Activated CD4-positive, alpha-beta memory T cell treated with anti-CD3 and anti-CD28 coated beads for 36 hours (primary cell): ENCODE results near the gene HS6ST3. TPM values are rescaled to one million over a fixed set of nuclear protein-coding genes. Genes with fewer than 3 reads are reported as not detected.

Experiments
- CTCF ChIA-PET: fragments of 350-600 bp; sonication (Branson Sonifier 250); formaldehyde crosslinking; loops from one replicate; lab custom pipeline; 2021; ENCODE audit warnings: antibody characterized with exemption, inconsistent platforms; lab: Charles Lee
- POLR2A ChIA-PET: fragments of 350-600 bp; sonication (Branson Sonifier 250); formaldehyde crosslinking; loops from one replicate; lab custom pipeline; 2021; ENCODE audit warnings: antibody characterized with exemption; lab: Charles Lee
- DNase-seq: peaks from one replicate; pipeline ENCODE4 v3.0.0-alpha.2; 2020
- H3K27ac Mint-ChIP-seq: one replicate; pipeline ENCODE4 v1.8.0; 2021; ENCODE audit warnings: mixed read lengths
- H3K27me3 Mint-ChIP-seq: one replicate; pipeline ENCODE4 v1.8.0; 2021; ENCODE audit warnings: mixed read lengths
- H3K36me3 Mint-ChIP-seq: one replicate; pipeline ENCODE4 v1.8.0; 2021; ENCODE audit warnings: mixed read lengths
- H3K4me1 Mint-ChIP-seq: one replicate; pipeline ENCODE4 v1.8.0; 2021; ENCODE audit warnings: low read depth, mixed read lengths
- H3K4me3 Mint-ChIP-seq: one replicate; pipeline ENCODE4 v1.8.0; 2021; ENCODE audit warnings: mild to moderate bottlenecking, mixed read lengths
- H3K9me3 Mint-ChIP-seq: one replicate; pipeline ENCODE4 v1.8.0; 2021; ENCODE audit warnings: mixed read lengths
- intact Hi-C: fragments of 100-400 bp; cut with micrococcal nuclease; formaldehyde crosslinking; loops from one replicate; pipeline ENCODE4 v1.15.1; 2023
- total RNA-seq, 2 experiments: library from RNA; stranded (reverse); gene quantifications; one replicate each; pipeline ENCODE4 v1.2.3, GENCODE V29; 2021

HS6ST3 gene
- total RNA-seq, 2 experiments from 2014 or later = not detected

DNA sequence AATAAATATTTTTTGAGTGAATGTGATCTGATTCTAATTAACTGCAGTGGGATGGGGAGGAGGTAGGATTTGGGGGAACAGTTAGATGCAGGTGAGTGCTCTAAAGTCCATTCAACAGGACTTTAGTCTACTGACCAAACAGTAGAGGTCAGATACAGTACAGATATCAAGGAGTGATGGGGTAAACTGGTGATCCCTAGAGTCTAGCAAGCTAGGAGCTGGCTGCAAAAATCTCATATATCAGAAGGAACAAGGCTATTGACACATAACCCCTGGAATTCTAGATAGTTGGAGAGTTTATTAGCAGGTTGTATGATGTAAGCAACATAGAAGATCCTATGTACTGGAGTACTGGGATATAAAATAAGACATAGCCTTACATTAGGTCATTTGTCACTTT, 131.6 kb downstream of the HS6ST3 start:
- DNase-seq = no peak
- Mint-ChIP-seq H3K9me3 (peaks cover 3% of the 10 kb centered on the region), H3K36me3 (no peaks in the 10 kb centered on the region), H3K27ac (no peak overlapping the region), H3K27me3 (no peaks in the 10 kb centered on the region), H3K4me1 (no peaks in the 10 kb centered on the region), H3K4me3 (no peak overlapping the region)
- intact Hi-C loops = no loop called here
- CTCF ChIA-PET = no interaction called here
- POLR2A ChIA-PET = no interaction called here

DNA sequence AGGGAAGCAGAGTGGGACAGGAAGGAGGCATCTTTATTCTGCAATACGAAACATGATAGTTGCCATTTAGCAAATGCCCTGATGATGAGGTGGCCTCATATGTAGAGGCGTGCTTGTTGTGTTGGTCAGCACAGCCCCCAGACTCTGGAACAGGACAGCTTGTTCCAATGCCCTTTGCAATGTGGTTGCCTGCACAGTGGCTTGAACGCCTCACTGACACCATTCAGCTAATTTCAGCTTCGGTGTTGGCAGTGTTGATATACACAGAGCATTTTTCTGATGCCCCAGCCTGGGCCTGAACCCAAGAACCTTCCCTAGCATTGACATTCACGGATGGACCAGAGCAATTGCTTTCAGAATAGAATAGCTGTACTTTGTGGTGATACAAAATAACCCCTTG, 133.3 kb downstream of the HS6ST3 start:
- intact Hi-C loops = no loop called here
- ChIA-PET CTCF (no interaction called here), POLR2A (no interaction called here)

DNA sequence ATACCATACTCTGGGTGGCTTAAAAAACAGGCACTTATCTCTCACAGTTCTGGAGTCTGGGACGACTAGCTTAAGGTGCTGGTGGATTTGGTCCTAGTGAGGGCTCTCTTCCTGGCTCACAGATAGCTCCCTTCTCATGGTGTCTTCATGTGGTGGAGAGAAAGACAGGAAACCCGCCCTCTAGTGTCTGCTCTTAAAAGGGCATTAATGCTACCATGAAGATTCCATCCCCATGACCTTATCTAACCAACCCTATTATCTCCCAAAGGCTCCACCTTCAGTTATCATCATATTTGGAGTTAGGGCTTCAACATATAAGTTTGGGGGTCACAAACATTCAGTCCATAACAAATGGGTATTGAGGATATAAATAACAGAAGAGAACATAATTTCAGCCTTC, 139.4 kb downstream of the HS6ST3 start:
- no peaks in the 10 kb centered on the region for H3K27me3 Mint-ChIP-seq
- intact Hi-C loops = no loop called here
- no peaks in the 10 kb centered on the region for H3K4me1 Mint-ChIP-seq
- no peak for DNase-seq
- no peak overlapping the region for H3K27ac Mint-ChIP-seq
- CTCF ChIA-PET = no interaction called here
- POLR2A ChIA-PET = no interaction called here
- H3K4me3 Mint-ChIP-seq = no peak overlapping the region
- H3K36me3 Mint-ChIP-seq = no peaks in the 10 kb centered on the region
- H3K9me3 Mint-ChIP-seq = no peaks in the 10 kb centered on the region

More for the DNA sequence above, 133.3 kb downstream of the HS6ST3 start:
- peaks cover 2% of the 10 kb centered on the region for H3K9me3 Mint-ChIP-seq
- H3K27ac Mint-ChIP-seq = no peak overlapping the region
- DNase-seq = no peak
- no peak overlapping the region for H3K4me3 Mint-ChIP-seq
- H3K36me3 Mint-ChIP-seq = no peaks in the 10 kb centered on the region
- H3K27me3 Mint-ChIP-seq = no peaks in the 10 kb centered on the region
- no peaks in the 10 kb centered on the region for H3K4me1 Mint-ChIP-seq

DNA sequence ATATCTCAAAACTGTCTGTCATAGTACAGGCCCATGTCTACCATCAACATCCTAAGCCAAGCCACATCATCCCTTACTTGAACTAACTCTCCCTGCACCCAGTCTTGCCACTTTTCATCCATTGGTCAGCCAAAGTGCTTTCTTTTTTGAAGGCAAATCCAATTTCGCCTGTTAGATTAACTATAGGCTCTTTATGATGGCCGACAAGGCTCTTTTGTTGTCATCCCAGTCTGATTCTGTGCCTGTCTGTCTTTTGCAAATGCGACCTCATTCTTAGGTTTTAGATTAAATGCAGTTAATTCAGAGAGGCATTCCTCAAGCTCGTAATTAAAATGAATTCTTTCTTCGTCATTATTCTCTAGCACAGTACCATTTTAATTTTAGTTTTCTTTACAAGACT, 148.3 kb downstream of the HS6ST3 start:
- no peak overlapping the region for H3K4me3 Mint-ChIP-seq
- no peak overlapping the region for H3K27ac Mint-ChIP-seq
- H3K36me3 Mint-ChIP-seq = no peaks in the 10 kb centered on the region
- intact Hi-C loops = no loop called here
- POLR2A ChIA-PET = no interaction called here
- no peaks in the 10 kb centered on the region for H3K4me1 Mint-ChIP-seq
- no peaks in the 10 kb centered on the region for H3K27me3 Mint-ChIP-seq
- H3K9me3 Mint-ChIP-seq = no peaks in the 10 kb centered on the region
- CTCF ChIA-PET = no interaction called here
- DNase-seq = no peak

DNA sequence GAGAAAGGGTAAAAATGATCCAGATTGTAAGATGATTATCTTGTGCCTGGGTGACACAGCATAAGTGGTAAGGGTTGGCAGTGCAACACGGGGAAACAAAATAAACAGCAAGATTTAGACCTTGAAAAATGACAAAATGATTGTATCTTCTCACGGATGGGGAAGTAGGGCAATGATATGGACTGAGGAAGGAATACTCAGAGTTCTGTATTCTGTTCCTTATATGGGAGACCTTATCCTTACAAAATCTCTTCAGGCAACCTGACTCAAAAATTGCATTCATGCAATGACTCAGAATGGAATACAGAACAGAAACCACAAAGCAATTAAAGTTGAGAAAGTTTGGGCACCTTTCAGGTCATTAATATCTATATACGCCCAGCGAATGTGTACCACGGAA, 149.0 kb downstream of the HS6ST3 start:
- CTCF ChIA-PET = no interaction called here
- intact Hi-C loops = no loop called here
- H3K4me3 Mint-ChIP-seq = no peak overlapping the region
- no peak overlapping the region for H3K27ac Mint-ChIP-seq
- no peaks in the 10 kb centered on the region for H3K36me3 Mint-ChIP-seq
- H3K9me3 Mint-ChIP-seq = no peaks in the 10 kb centered on the region
- POLR2A ChIA-PET = no interaction called here
- no peak for DNase-seq
- no peaks in the 10 kb centered on the region for H3K27me3 Mint-ChIP-seq
- H3K4me1 Mint-ChIP-seq = no peaks in the 10 kb centered on the region

DNA sequence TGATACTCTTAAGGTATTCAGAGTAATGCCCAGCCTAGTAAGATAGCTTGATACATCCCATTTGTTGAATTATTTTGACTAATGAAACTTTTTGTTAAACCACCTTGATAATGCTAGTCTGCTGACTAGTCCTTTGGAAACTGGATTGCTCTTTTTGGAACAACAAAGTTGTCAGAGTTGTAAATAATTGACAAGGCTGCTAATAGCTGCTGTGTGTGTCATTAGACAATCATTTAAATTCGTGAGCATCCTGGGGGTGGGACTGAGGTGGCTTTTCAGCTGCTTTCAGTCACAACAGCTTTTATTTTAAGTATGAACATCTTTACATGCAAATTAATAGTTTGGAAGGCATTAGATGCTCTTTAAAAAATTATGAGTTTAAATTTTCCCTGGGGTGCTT, 153.5 kb downstream of the HS6ST3 start:
- H3K27ac Mint-ChIP-seq = no peak overlapping the region
- CTCF ChIA-PET = no interaction called here
- DNase-seq = no peak
- H3K27me3 Mint-ChIP-seq = no peaks in the 10 kb centered on the region
- POLR2A ChIA-PET = no interaction called here
- H3K36me3 Mint-ChIP-seq = no peaks in the 10 kb centered on the region
- no peaks in the 10 kb centered on the region for H3K4me1 Mint-ChIP-seq
- intact Hi-C loops = no loop called here
- H3K4me3 Mint-ChIP-seq = no peak overlapping the region
- H3K9me3 Mint-ChIP-seq = no peaks in the 10 kb centered on the region

DNA sequence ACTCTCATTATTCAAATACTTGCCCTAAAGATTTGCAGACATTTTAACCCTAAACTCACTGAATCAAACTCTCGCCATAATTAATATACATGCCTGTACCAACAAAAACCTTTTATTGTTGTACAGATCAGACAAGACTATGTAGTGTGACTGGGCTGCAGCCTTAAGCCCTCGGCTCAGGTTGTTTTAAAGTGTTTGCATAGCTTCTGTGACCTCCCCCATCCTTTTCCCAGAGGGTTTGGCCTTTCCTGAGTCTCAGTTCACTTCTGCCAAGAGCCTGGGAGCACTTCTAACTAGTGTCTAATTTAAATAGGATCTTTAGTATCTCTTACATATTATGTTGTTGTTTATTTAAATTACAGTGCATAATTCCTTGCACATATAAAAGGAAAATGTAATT, 158.2 kb downstream of the HS6ST3 start:
- H3K4me1 Mint-ChIP-seq = no peaks in the 10 kb centered on the region
- no peak for DNase-seq
- H3K27me3 Mint-ChIP-seq = no peaks in the 10 kb centered on the region
- intact Hi-C loops = no loop called here
- H3K9me3 Mint-ChIP-seq = no peaks in the 10 kb centered on the region
- no peaks in the 10 kb centered on the region for H3K36me3 Mint-ChIP-seq
- no peak overlapping the region for H3K27ac Mint-ChIP-seq
- ChIA-PET POLR2A (no interaction called here), CTCF (no interaction called here)
- no peak overlapping the region for H3K4me3 Mint-ChIP-seq

DNA sequence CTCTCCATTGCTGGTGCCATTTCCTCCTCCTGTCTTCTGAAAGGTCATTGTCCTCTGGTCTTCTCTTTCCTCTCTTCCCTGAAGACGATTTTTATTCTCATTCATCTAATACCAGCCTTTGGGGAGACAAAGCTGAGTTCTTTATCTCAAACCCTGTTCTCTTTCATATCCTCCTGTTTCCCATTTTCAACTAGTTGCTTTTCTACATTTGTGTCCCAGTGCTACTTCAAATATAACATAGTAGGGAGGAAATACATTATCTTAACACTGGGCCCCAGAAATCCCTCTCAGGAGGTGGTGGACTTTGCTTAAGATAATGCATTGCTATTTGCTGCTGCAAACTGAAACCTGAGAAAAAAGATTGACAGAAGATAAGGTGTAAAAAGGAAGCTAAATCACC, 159.1 kb downstream of the HS6ST3 start:
- no peak for DNase-seq
- CTCF ChIA-PET = no interaction called here
- H3K4me1 Mint-ChIP-seq = no peaks in the 10 kb centered on the region
- intact Hi-C loops = no loop called here
- POLR2A ChIA-PET = no interaction called here
- H3K9me3 Mint-ChIP-seq = no peaks in the 10 kb centered on the region
- no peaks in the 10 kb centered on the region for H3K36me3 Mint-ChIP-seq
- H3K4me3 Mint-ChIP-seq = no peak overlapping the region
- no peaks in the 10 kb centered on the region for H3K27me3 Mint-ChIP-seq
- no peak overlapping the region for H3K27ac Mint-ChIP-seq

DNA sequence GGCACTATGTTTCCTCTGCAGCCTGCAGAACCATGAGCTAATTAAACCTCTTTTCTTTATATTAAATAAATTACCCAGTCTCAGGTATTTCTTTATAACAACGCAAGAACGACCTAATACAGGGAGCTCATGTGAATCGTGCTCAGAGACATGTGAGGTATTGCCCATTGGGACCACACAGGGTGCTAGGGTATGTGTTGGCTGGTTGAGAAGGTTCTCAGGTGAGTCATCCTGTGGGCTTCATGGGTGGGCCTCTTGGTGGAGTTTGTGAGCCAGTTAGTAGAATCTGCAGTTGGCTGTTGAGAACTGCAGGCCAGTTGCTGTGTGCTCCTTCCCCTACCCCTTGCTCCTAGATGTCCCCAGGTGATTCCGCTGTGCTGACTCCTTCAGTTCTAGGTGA, 163.0 kb downstream of the HS6ST3 start:
- no peak for DNase-seq
- Mint-ChIP-seq H3K4me3 (no peak overlapping the region), H3K27me3 (no peaks in the 10 kb centered on the region), H3K4me1 (no peaks in the 10 kb centered on the region), H3K9me3 (no peaks in the 10 kb centered on the region), H3K27ac (no peak overlapping the region), H3K36me3 (no peaks in the 10 kb centered on the region)
- ChIA-PET CTCF (no interaction called here), POLR2A (no interaction called here)
- intact Hi-C loops = no loop called here

DNA sequence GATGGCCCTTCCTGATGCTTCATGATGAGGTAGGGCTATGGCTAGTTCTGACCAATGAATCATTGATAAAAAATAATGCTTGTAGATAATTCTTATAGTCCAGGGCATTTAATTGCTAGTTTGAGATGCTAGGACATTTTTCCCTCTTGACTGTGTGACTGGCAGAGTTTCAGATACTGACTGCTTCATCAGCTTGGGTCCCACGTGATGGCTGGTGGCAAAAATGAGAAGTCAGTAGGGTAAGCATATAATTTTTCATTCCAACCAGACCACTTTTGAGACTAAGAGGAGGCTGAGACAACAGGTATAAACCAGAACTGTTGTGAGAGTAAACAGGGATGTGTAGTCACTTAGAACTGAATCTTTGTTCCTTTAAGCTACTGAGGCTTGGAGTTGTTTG, 183.3 kb downstream of the HS6ST3 start:
- ChIA-PET POLR2A (no interaction called here), CTCF (no interaction called here)
- no peaks in the 10 kb centered on the region for H3K4me1 Mint-ChIP-seq
- H3K4me3 Mint-ChIP-seq = no peak overlapping the region
- no peak overlapping the region for H3K27ac Mint-ChIP-seq
- no peak for DNase-seq
- H3K27me3 Mint-ChIP-seq = no peaks in the 10 kb centered on the region
- no peaks in the 10 kb centered on the region for H3K36me3 Mint-ChIP-seq
- peaks cover 2% of the 10 kb centered on the region for H3K9me3 Mint-ChIP-seq
- intact Hi-C loops = no loop called here

DNA sequence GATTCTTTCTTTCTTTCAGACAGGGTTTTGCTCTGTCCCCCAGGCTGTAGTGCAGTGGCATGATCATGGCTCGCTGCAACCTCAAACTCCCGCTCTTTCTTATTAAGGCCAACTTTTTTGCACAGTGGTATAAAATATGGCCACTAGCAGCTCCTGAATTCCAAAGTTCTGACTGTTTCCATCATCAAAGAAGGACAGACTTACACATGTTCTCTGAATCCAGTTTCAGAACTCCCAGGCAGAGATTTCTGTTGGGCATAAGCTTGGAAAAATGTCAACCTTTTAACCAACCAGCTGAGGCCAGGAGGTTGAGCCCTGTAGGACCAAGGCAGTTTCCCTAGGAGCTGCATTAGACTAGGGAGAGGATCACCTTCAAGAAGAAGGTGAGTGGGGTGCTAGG, 184.1 kb downstream of the HS6ST3 start:
- Mint-ChIP-seq H3K27ac (no peak overlapping the region), H3K36me3 (no peaks in the 10 kb centered on the region), H3K9me3 (peaks cover 2% of the 10 kb centered on the region), H3K4me3 (no peak overlapping the region), H3K4me1 (no peaks in the 10 kb centered on the region), H3K27me3 (no peaks in the 10 kb centered on the region)
- DNase-seq = no peak
- intact Hi-C loops = no loop called here
- CTCF ChIA-PET = no interaction called here
- POLR2A ChIA-PET = no interaction called here

DNA sequence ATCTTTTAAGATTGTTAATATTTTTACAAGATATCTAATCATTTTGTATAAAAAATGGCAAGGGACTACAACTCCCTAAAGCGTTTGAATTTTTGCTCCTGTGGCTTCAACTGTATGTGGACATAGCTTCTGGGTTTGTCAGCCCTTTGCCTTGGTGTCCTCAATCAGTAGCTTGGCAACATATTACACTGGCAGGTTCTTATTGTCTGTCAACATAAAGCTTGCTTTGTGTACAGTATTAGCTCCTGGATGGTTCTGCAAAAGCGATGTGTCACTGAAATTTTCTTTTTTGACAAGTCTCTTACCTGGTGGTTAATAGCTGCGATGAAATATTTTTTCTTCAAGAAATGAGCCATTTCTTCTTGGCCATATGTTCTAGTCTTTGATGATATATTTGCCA, 190.0 kb downstream of the HS6ST3 start:
- POLR2A ChIA-PET = no interaction called here

DNA sequence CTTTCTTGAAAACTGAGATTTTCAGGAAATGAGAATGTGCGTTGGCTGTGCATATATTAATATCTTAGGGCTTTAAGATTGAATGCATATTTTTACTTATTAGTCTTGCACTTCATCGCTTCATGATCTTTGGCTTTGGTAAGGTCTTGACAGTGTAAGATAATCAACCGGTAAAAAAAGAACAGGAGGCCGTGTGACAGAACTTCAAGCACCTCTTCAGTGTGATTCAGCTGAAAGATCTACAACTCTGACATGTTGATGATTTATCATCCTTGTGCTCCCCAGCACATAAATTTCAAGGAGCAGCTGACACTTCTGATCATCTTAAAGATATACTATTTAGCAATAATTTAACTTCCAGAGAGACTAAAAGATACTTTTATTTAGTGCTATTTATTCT, 195.1 kb downstream of the HS6ST3 start:
- POLR2A ChIA-PET = no interaction called here
- no peaks in the 10 kb centered on the region for H3K9me3 Mint-ChIP-seq
- no peak overlapping the region for H3K27ac Mint-ChIP-seq
- no peaks in the 10 kb centered on the region for H3K4me1 Mint-ChIP-seq
- no peaks in the 10 kb centered on the region for H3K27me3 Mint-ChIP-seq
- intact Hi-C loops = no loop called here
- CTCF ChIA-PET = no interaction called here
- H3K36me3 Mint-ChIP-seq = no peaks in the 10 kb centered on the region
- no peak for DNase-seq
- no peak overlapping the region for H3K4me3 Mint-ChIP-seq

More for the DNA sequence above, 190.0 kb downstream of the HS6ST3 start:
- CTCF ChIA-PET = no interaction called here
- Mint-ChIP-seq H3K4me3 (no peak overlapping the region), H3K36me3 (no peaks in the 10 kb centered on the region), H3K27ac (no peak overlapping the region), H3K4me1 (no peaks in the 10 kb centered on the region), H3K9me3 (no peaks in the 10 kb centered on the region), H3K27me3 (no peaks in the 10 kb centered on the region)
- no peak for DNase-seq
- intact Hi-C loops = no loop called here

DNA sequence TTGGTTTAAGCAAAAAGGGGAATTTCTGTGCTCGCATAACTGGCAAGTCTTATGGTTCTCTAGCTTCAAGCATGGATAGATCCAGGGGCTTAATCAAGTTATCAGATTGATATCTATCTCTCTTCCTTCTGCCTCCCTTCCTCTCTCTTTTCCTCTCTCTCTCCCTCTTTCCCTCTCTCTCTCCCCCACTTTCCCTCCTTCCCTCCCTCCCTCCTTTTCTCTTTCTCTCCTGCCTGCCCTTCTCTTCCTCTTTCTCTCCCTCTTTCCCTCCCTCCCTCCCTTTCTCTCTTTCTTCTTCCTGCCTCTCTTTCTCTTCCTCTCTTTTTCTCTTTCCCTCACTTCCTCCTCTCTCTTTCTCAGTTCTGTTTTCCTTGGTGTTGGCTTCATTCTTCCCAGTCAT, 195.8 kb downstream of the HS6ST3 start:
- intact Hi-C loops = no loop called here
- no peaks in the 10 kb centered on the region for H3K36me3 Mint-ChIP-seq
- DNase-seq = no peak
- ChIA-PET CTCF (interaction anchor here (0.6 kb wide), 1 partner anchor 438 kb away, joined by 3 read pairs; no protein-coding TSS in a partner anchor), POLR2A (no interaction called here)
- H3K27ac Mint-ChIP-seq = no peak overlapping the region
- H3K27me3 Mint-ChIP-seq = no peaks in the 10 kb centered on the region
- no peaks in the 10 kb centered on the region for H3K4me1 Mint-ChIP-seq
- no peak overlapping the region for H3K4me3 Mint-ChIP-seq
- no peaks in the 10 kb centered on the region for H3K9me3 Mint-ChIP-seq
